ENCODE measurements around the gene GAS5.

Gene GAS5

GRCh38 chr1:173824315-173825081 is 43.3 kb downstream of the GAS5 start, which contains the start of the genes CENPL and DARS2:
Gene CENPL, minus strand, starts transcription at chr1:173824883. Its CDS starts 13,584 bp downstream, at chr1:173811299.
Gene DARS2, plus strand, starts transcription at chr1:173824673. Its CDS starts 557 bp downstream, at chr1:173825230.
- DNase-seq (ENCODE audit: low read depth in 2 of 2) = peak; percentile 96

DNA sequence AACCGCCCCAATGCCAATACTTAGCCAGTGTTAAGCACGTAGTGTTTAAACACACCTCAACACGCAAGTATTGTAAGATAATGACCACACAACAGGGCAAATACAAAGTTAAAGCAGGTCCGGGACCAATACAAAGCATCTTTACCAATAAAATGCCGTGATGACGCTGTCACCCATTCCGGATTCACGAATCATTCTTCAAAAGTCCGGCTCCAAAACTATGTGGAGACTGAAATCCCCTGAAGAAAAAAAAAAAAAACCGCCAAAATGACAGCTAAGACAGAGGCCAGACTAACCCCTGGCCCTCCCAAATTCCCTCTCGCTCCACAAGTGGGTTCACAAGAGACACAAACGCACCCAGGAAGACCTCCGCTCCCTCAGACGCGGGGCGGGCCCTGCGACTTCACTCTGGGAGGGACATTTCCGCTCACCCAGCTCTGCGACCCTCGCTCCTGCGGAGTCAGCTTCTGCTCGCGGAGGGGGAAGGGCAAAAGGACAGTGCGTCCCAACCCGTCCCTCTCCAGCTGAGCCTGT is 43.9 kb downstream of the GAS5 start:
- no peak for DNase-seq (ENCODE audit: low read depth in 2 of 2)

DNA sequence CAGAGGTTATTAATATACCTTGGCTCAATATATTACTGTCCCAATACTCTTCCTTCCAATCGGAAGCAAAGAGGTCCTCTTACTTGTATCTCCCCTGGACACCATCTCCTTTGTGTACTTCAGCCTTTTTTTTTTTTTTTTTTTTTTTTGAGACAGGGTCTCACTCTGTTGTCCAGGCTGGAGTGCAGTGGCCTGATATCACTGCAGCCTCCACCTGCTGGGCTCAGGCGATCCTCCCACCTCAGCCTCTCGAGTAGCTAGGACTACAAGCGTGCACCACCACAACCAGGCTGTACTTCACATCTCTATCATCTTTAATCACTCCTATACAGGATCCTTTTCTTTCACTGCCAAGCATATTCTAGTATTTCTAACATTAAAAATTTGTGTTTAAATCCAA is 46.1 kb downstream of the GAS5 start:
- no peak for DNase-seq (ENCODE audit: low read depth in 2 of 2)

DNA sequence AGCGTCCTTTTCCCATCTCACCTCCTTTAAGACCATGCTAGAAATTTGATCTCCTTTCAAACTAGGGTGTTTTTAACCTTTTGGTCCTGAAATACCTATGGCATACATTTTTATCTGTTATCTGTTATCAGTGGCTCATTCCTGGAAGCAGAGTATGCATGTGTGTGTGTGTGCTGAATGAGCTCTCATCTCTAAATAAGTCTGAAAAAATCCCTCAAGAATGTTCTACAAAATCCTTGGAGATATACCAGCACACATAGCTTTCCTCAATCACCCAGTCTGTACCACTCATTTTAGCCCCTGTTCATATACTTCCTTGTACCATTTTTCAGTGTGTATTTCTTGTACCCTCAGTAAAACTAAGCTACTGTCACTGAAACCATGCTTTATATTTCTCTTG is 49.3 kb downstream of the GAS5 start:
- DNase-seq (ENCODE audit: low read depth in 2 of 2) = no peak
